HCT116 (cell line): ENCODE results near the gene TIGD4. TPM values are rescaled to one million over a fixed set of nuclear protein-coding genes. Genes with fewer than 3 reads are reported as not detected.

ENCODE experiments used
- ATAC-seq: fragments of 200-7000 bp; cut with Tn5 transposase; 2 replicates; pipeline ENCODE4 v1.9.1; 2020; ENCODE audit warnings: mild to moderate bottlenecking, moderate library complexity
- BruUV-seq: library from RNA; stranded (reverse); fragments of 400-500 nt; replicated peaks from 2 replicates; lab custom pipeline; 2021; lab: Mats Ljungman, UMichigan
- CTCF ChIA-PET: fragments of 300-600 bp; sonication (Branson Sonifier 250); formaldehyde crosslinking; loops from one replicate; lab custom pipeline; 2021; ENCODE audit warnings: antibody characterized with exemption; lab: Charles Lee
- POLR2A ChIA-PET: fragments of 300-600, 350-600 bp; sonication (Branson Sonifier 250); formaldehyde crosslinking; loops from one replicate; lab custom pipeline; 2021; ENCODE audit warnings: antibody characterized with exemption; lab: Charles Lee
- RAD21 ChIA-PET, 2 experiments: fragments of 300-600 bp; sonication (Branson Sonifier 250); formaldehyde crosslinking; loops; one replicate each; lab custom pipeline; 2023; ENCODE audit warnings: low total read pairs in 2 of 2; ENCODE audit not compliant: uncharacterized antibody in 2 of 2, unreplicated experiment in 2 of 2, low non-redundant PET in 1 of 2; lab: Charles Lee
- DNase-seq: peaks from one replicate; pipeline ENCODE4 v3.0.0-alpha.2; 2010; ENCODE audit warnings: low read depth, low spot score
- H2AFZ ChIP-seq: fragments of 200-600 bp; shearing (Covaris generic), sonication (generic); 2 replicates; pipeline ENCODE4 v1.6.1; 2017; ENCODE audit warnings: low read depth, mixed run types, mixed read lengths, antibody characterized with exemption, low read length; ENCODE audit not compliant: poor library complexity, severe bottlenecking
- H3K27ac ChIP-seq: 2 replicates; pipeline ENCODE4 v1.5.1; 2012; ENCODE audit warnings: low read depth, low read length
- H3K27me3 ChIP-seq: fragments of 200-600 bp; sonication (generic); 2 replicates; pipeline ENCODE4 v1.6.1; 2016; ENCODE audit warnings: mixed run types, low read length, mixed read lengths; ENCODE audit not compliant: insufficient read depth
- H3K36me3 ChIP-seq, 2 experiments: fragments of 200-500 bp in 1 of 2; fragments of 200-600 bp in 1 of 2; sonication (Bioruptor generic) in 1 of 2; sonication (generic) in 1 of 2; 2 replicates each; pipeline versions ENCODE4 v1.5.1 to v1.6.1; 2014 to 2016; ENCODE audit warnings: low read length in 2 of 2, inconsistent platforms in 1 of 2, mixed read lengths in 1 of 2, mixed run types in 1 of 2; ENCODE audit not compliant: insufficient read depth in 2 of 2, control insufficient read depth in 1 of 2
- H3K4me1 ChIP-seq, 2 experiments: fragments of 200-600 bp in 1 of 2; sonication (generic) in 1 of 2; 2 replicates each; pipeline versions ENCODE4 v1.5.1 to v1.6.1; 2012 to 2017; ENCODE audit warnings: low read length in 2 of 2, inconsistent platforms in 1 of 2, mild to moderate bottlenecking in 1 of 2, mixed read lengths in 1 of 2, mixed run types in 1 of 2, moderate library complexity in 1 of 2; ENCODE audit not compliant: insufficient read depth in 2 of 2, control insufficient read depth in 1 of 2
- H3K4me2 ChIP-seq: fragments of 200-600 bp; sonication (generic); 2 replicates; pipeline ENCODE4 v1.6.1; 2017; ENCODE audit warnings: mixed run types, low read length, mixed read lengths
- H3K4me3 ChIP-seq, 2 experiments: fragments of 200-600 bp in 1 of 2; sonication (generic) in 1 of 2; replicated peaks in 1 of 2; 2 replicates each; pipeline ENCODE4 v1.5.1; 2011 to 2016; ENCODE audit warnings: low read length in 2 of 2, control low read depth in 1 of 2, low read depth in 1 of 2, mild to moderate bottlenecking in 1 of 2, mixed read lengths in 1 of 2, mixed run types in 1 of 2
- H3K79me2 ChIP-seq: fragments of 200-600 bp; sonication (generic); 2 replicates; pipeline ENCODE4 v1.6.1; 2017; ENCODE audit warnings: mild to moderate bottlenecking, mixed run types, low read length, moderate library complexity, mixed read lengths; ENCODE audit not compliant: insufficient read depth
- H3K9ac ChIP-seq: fragments of 200-600 bp; sonication (generic); 2 replicates; pipeline ENCODE4 v1.6.1; 2016; ENCODE audit warnings: low read length, mixed read lengths
- H3K9me2 ChIP-seq: fragments of 200-600 bp; sonication (generic), shearing (Covaris generic); 2 replicates; pipeline ENCODE4 v1.6.1; 2017; ENCODE audit warnings: mixed run types, mild to moderate bottlenecking, moderate library complexity; ENCODE audit not compliant: insufficient read depth
- H3K9me3 ChIP-seq, 2 experiments: fragments of 200-500 bp in 1 of 2; fragments of 200-600 bp in 1 of 2; sonication (Bioruptor generic) in 1 of 2; sonication (generic) in 1 of 2; 2 replicates each; pipeline ENCODE4 v1.6.1; 2014 to 2017; ENCODE audit warnings: low read length in 2 of 2, mixed read lengths in 2 of 2, inconsistent platforms in 1 of 2, low read depth in 1 of 2, mild to moderate bottlenecking in 1 of 2, mixed run types in 1 of 2, moderate library complexity in 1 of 2; ENCODE audit not compliant: control insufficient read depth in 1 of 2, insufficient read depth in 1 of 2
- H4K20me1 ChIP-seq: fragments of 200-600 bp; sonication (generic), shearing (Covaris generic); 2 replicates; pipeline ENCODE4 v1.6.1; 2017; ENCODE audit warnings: mixed run types, mild to moderate bottlenecking, moderate library complexity; ENCODE audit not compliant: insufficient read depth
- CBX3 ChIP-seq: IDR thresholded peaks from 2 replicates; pipeline ENCODE4 v1.6.1; 2012; ENCODE audit warnings: low read depth
- CEBPB ChIP-seq: IDR thresholded peaks from 2 replicates; pipeline ENCODE4 v1.6.1; 2012; ENCODE audit warnings: low read depth
- EGR1 ChIP-seq: IDR thresholded peaks from 2 replicates; pipeline ENCODE4 v1.6.1; 2012; ENCODE audit warnings: low read depth
- FOSL1 ChIP-seq: IDR thresholded peaks from 2 replicates; pipeline ENCODE4 v1.6.1; 2012; ENCODE audit warnings: low read depth
- JUND ChIP-seq: IDR thresholded peaks from 2 replicates; pipeline ENCODE4 v1.6.1; 2012
- POLR2A ChIP-seq: IDR thresholded peaks from 2 replicates; pipeline ENCODE4 v1.7.0; 2011; ENCODE audit warnings: borderline replicate concordance; ENCODE audit not compliant: insufficient read depth, insufficient read length; ENCODE audit errors: extremely low read depth
- POLR2AphosphoS5 ChIP-seq: IDR thresholded peaks from 2 replicates; pipeline ENCODE4 v1.6.1; 2011; ENCODE audit warnings: mild to moderate bottlenecking, low read depth, low read length, moderate library complexity
- REST ChIP-seq: IDR thresholded peaks from 2 replicates; pipeline ENCODE4 v1.6.1; 2012; ENCODE audit warnings: low read depth
- SIN3A ChIP-seq: IDR thresholded peaks from 2 replicates; pipeline ENCODE4 v1.6.1; 2012; ENCODE audit warnings: low read depth
- SRF ChIP-seq: IDR thresholded peaks from 2 replicates; pipeline ENCODE4 v1.6.1; 2012; ENCODE audit warnings: low read depth
- intact Hi-C: fragments of 100-400 bp; cut with micrococcal nuclease; formaldehyde crosslinking; loops from 2 replicates; pipeline ENCODE4 v1.10.0; 2022
- total RNA-seq: library from RNA; stranded (reverse); gene quantifications from one replicate; pipeline ENCODE4 v1.2.1, GENCODE V29; 2021; ENCODE audit not compliant: unreplicated experiment

Gene TIGD4
- total RNA-seq, 1 experiment from 2014 or later: 0.42 TPM

- CTCF ChIA-PET: no interaction called here
- Histone ChIP-seq H3K27me3 (no peaks in the 10 kb centered on the region), H4K20me1 (no peaks in the 10 kb centered on the region), H3K4me1 (peaks cover 5 to 21% of the 10 kb centered on the region in 2 experiments; a peak in 3 of 4 replicates), H3K36me3 (no peaks in the 10 kb centered on the region), H3K4me3 (no peak overlapping the region), H3K9me2 (no peaks in the 10 kb centered on the region), H3K4me2 (no peak overlapping the region), H3K79me2 (peaks cover 24% of the 10 kb centered on the region), H3K9ac (no peak overlapping the region), H3K9me3 (no peaks in the 10 kb centered on the region), H2AFZ (no peak overlapping the region), H3K27ac (no peak overlapping the region)
- TF ChIP-seq CBX3: no peak
- TF ChIP-seq SRF: no peak
- RAD21 ChIA-PET: no interaction called here
- no TSS peak for BruUV-seq
- POLR2A ChIA-PET: no interaction called here
- DNase-seq (no peak), ATAC-seq (no peak)
- intact Hi-C loops: no loop called here
Measured at GRCh38 chr4:152777488-152777887, 2.0 kb downstream of the TIGD4 start.

GRCh38 chr4:152776352-152776751 is 3.2 kb downstream of the TIGD4 start:
- TF ChIP-seq JUND (no peak), EGR1 (no peak), SIN3A (no peak), REST (no peak), CEBPB (no peak), FOSL1 (no peak), POLR2AphosphoS5 (no peak), POLR2A (no peak)
- H3K4me2 ChIP-seq: no peak overlapping the region

More at GRCh38 chr4:152776352-152776751, 3.2 kb downstream of the TIGD4 start:
- POLR2A ChIA-PET: no interaction called here
- Histone ChIP-seq H3K9me3 (no peaks in the 10 kb centered on the region), H3K27me3 (no peaks in the 10 kb centered on the region), H3K9me2 (no peaks in the 10 kb centered on the region), H3K4me3 (no peak overlapping the region), H3K9ac (no peak overlapping the region), H3K79me2 (peaks cover 13% of the 10 kb centered on the region), H2AFZ (no peak overlapping the region), H3K27ac (no peak overlapping the region), H4K20me1 (no peaks in the 10 kb centered on the region), H3K36me3 (no peaks in the 10 kb centered on the region), H3K4me1 (peaks cover 5 to 17% of the 10 kb centered on the region in 2 experiments; a peak in 3 of 4 replicates)
- BruUV-seq: no TSS peak
- ATAC-seq (no peak), DNase-seq (no peak)
- RAD21 ChIA-PET: no interaction called here
- CTCF ChIA-PET: no interaction called here
- intact Hi-C loops: no loop called here
